SKM-1 (cell line): ENCODE data around the gene NT5C3A.

Experiments
- DNase-seq: peaks from one replicate; lab custom pipeline; 2025; ENCODE audit not compliant: unreplicated experiment; lab: John Stamatoyannopoulos, UW

NT5C3A gene

DNA sequence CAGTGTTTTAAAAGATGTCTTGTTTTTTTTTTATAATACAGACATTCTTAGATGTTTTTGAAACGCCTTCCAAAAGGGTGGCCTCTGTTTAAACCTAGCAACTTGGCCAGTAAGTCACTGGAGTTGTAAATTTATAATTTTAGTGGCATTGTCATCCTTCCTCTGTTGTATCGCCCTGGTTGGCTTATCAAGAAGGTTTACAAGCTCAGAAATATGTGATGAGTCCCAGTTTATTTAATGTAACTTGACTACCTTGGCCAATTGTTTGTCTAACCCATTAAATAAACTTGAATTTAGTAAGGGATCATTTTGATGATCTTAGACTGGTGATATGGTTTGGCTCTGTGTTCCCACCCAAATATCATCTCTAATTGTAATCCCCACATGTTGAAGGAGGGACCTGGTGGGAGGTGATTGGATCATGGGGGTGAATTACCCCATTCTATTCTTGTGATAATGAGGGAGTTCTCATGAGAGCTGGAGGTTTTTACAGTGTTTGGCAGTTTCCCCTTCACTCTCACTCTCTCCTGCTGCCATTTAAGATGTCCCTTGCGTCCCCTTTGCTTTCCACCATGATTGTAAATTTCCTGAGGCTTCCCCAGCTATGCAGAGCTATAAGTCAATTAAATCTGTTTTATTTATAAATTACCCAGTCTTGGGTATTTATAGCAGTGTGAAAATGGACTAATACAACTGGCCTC lies 13.4 kb upstream of the NT5C3A start:
- no peak for DNase-seq

- DNase-seq, result no peak
Observed at GRCh38 chr7:33073243-33073642, 10.7 kb upstream of the NT5C3A start.

- DNase-seq, result no peak
Observed at GRCh38 chr7:33072471-33072870, 9.9 kb upstream of the NT5C3A start.

DNA sequence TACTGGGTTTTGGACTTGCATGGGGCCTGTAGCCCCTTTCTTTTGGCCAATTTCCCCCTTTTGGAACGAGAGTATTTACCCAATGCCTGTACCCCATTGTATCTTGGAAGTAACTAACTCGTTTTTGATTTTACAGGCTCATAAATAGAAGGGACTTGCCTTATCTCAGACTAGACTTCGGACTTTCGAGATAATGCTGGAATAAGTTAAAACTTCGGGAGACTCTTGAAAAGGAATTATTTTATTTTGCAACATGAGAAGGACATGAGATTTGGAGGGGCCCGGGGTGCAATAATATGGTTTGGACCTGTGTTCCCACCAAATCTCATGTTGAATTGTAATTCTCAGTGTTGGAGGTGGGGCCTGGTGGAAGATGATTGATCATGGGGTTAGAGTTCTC lies 8.3 kb upstream of the NT5C3A start:
- no peak for DNase-seq

DNA sequence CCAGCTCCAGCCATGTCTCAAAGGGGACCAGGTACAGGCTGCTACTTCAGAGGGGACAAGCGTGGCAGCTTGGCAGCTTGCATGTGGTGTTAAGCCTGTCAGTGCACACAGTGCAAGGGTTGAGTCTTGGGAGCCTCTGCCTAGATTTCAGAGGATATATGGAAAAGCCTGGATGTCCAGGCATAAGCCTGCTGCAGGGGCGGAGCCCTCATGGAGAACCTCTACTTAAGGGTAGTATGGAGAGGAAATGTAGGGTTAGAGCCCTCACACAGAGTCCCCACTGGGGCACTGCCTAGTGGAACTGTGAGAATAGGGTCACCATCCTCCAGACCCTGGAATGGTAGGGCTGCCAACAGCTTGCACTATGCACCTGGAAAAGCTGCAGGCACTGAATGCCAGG lies 7.7 kb upstream of the NT5C3A start:
- no peak for DNase-seq

- no peak for DNase-seq
Observed at GRCh38 chr7:33067921-33068320, 5.3 kb upstream of the NT5C3A start.

GRCh38 chr7:33066771-33067170 lies 4.2 kb upstream of the NT5C3A start:
- no peak for DNase-seq

- DNase-seq, result no peak
Observed at GRCh38 chr7:33065981-33066380, 3.4 kb upstream of the NT5C3A start.

GRCh38 chr7:33062782-33063443 lies 337 bp upstream of the NT5C3A start:
- DNase-seq, result peak; percentile 80

DNA sequence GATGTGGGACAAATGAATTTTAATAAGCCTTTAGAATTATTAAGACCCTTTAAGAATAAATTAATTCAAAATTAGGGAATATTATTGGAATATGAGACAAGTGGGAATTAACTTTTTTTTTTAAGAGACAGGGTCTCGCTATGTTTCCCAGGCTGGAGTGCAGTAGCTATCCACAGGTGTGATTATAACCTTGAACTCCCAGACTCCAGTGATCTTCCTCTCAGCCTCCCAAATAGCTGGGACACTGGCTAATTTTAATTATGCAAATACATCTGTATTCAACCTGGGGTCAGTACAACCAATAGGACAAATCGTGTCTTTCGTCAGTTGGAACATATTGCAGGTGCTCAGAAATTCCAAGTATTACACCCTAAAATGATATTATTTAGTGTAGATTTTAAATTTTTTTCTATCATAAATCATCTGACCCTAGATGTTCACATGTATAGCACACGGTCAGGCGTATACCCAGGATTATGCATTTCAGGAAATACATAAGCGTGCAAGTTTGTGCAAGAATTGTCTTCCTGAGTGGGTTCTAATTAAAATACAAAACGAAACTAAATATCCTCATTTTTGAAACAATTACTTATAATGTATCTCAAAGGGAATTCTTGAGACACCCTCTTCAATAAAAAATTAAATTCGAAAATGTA lies 1.2 kb downstream of the NT5C3A start:
- DNase-seq, result no peak

GRCh38 chr7:33059635-33060034 lies 2.9 kb downstream of the NT5C3A start:
- DNase-seq, result no peak

GRCh38 chr7:33055158-33055557 lies 7.4 kb downstream of the NT5C3A start:
- no peak for DNase-seq

DNA sequence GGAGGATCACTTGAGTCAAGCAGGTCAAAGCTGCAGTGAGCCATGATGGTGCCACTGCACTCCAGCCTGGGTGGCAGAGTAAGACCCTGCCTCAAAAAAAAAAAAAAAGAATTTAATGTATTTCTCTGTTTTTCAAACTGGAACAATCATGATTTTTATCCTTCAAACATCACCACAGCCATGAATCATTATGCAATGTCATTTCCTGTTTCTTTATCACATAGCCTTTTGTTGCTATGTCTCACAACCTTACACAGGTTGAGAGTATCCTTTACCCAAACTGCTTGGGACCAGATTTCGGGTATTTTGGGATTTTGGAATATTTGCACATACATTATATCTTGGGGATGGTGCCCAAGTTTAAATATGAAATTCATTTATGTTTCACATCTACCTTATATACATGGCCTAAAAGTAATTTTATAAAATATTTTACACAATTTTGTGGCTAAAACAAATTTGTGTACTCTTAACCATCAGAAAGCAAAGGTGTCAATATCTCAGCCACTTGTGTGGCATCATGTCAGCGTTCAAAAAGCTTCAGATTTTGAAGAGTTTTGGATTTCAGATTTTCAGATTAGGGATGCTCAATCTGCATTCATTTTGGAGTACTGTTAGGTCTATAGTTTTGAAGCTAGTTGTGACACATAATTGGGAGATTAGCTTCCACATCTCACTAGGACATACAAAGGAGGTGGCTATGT lies 8.2 kb downstream of the NT5C3A start:
- no peak for DNase-seq

DNA sequence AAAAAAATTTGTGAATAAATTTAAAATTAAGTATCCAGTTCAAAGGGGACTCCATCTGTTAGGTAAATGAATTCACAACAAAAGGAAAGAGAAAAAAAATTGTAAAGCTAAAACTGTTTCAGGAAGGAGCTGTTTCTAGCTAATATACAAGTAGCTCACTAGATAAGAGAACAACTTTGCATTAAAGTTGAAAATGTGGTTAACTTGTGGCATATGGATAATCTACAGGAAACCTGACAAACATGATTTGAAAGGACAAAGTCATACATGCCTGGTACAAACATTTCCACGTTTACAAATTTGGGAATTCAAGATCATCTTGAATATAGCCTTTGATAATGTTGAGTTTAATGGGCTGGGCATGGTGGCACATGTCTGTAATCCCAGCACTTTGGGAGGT lies 8.9 kb downstream of the NT5C3A start:
- DNase-seq, result no peak

- peak; percentile 88 for DNase-seq
Observed at GRCh38 chr7:33050535-33051318, 11.8 kb downstream of the NT5C3A start.

DNA sequence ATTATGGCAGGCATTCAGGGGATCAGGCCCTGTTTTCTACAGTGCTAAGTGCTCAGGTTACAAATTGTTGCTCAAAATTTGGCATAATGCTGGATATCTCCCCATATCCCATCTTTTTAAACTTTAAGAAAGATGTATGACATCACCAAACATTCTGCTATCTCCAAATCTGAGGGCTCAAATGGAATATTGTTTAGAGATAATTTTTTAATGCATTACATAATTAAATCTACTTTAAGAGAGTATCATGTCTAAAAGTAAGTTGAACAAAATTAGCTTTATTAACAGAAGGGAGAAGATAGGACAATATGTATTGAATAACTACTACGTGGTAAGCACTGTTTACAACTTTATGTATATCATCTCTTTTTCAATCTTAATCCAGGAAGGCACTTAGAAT lies 13.9 kb downstream of the NT5C3A start:
- DNase-seq, result no peak

DNA sequence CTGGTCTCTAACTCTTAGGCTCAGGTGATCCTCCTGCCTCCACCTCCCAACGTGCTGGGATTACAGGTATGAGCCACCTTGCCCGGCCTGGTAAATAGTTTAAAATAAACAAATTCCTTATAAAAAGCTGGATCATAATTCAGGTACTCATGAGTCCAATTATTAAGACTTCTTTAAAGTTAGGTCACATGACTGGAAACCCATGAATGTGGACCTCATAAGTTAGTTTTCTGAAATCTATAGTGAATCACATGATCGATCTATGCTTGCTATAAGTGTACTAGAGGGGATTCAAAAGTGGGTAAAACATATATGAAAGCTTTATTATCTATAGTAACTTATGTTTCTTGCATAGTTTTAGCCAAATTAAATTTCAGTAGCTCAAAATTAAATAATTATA lies 14.3 kb downstream of the NT5C3A start:
- DNase-seq, result no peak

GRCh38 chr7:33044986-33045385 lies 17.6 kb downstream of the NT5C3A start:
- DNase-seq, result no peak

- DNase-seq, result no peak
Observed at GRCh38 chr7:33044401-33044718, 18.2 kb downstream of the NT5C3A start.

DNA sequence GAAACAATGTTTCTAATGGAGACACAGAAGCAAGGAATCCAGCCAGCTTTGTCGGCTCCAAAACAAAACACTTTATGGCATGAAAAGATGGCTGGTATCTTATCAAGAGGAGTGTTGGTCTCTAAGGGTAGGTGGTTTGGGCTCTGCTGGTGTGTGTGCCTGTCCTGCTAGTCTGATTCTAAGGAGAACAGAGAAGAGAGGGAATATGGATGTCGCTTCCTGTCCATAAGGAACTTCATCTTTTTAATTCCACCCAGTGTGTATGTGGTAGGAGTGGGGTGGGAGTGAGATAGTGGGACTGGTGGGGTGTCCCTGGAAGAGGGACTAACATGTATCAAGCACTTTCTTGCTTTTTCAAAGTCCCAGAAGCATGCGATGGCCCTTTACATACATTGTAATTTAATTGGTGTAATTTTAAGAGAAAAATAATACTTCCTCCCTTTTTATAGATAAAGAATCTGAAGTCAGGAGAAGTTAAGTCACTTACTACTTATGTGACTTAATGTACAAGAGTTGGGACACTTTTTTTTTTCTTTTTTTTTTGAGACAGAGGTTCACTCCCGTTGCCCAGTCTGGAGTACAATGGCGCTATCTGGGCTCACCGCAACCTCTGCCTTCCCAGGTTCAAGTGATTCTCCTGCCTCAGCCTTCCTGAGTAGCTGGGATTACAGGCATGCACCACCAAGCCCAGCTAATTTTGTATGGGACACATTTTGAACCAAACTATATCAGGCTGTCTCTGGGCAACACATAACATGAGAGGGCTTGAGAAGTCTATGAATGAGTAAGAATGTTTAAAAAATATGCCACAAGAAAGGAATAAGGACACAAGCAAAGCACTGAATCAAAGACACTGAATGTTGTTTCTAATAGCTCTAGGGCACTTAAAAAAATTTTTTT lies 18.8 kb downstream of the NT5C3A start:
- no peak for DNase-seq
